ENCODE data around the gene IRS1.

DNA sequence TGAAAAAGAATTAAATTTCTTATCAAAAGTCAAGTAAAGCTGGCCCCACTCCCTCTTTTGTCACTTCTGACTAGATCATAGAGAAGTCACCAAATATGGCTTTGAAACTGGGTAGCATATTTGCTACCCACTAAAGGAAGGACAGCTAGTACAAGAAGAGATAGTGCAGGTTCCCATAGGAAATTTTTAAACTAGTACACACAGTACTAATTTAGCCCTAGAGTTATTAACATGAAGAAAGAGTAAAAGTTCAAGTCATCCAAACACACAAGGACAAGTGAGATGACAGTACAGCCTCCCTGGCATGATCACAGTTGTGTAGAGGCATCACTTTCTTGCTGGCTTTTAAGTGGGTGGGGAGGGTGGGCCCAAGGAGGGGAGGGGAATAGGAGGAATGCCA, 100.9 kb downstream of the IRS1 start:
- TF ChIP-seq EP300 (IDR thresholded peaks at IDR 0.05; ENCODE audit: low read depth) (no peak), POLR2A (IDR thresholded peaks at IDR 0.05) (no peak)
- TF ChIP-seq, protein P1, sequence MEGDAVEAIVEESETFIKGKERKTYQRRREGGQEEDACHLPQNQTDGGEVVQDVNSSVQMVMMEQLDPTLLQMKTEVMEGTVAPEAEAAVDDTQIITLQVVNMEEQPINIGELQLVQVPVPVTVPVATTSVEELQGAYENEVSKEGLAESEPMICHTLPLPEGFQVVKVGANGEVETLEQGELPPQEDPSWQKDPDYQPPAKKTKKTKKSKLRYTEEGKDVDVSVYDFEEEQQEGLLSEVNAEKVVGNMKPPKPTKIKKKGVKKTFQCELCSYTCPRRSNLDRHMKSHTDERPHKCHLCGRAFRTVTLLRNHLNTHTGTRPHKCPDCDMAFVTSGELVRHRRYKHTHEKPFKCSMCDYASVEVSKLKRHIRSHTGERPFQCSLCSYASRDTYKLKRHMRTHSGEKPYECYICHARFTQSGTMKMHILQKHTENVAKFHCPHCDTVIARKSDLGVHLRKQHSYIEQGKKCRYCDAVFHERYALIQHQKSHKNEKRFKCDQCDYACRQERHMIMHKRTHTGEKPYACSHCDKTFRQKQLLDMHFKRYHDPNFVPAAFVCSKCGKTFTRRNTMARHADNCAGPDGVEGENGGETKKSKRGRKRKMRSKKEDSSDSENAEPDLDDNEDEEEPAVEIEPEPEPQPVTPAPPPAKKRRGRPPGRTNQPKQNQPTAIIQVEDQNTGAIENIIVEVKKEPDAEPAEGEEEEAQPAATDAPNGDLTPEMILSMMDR (IDR thresholded peaks at IDR 0.05) = no peak
